PC-9 (cell line): ENCODE results near the gene VIM. TPM values are rescaled to one million over a fixed set of nuclear protein-coding genes. Genes with fewer than 3 reads are reported as not detected.
A peak's percentile ranks its signal among the peaks of the same experiment; 100 is the strongest.

ENCODE experiments used
- Bru-seq: library from RNA; stranded (reverse); fragments of 400-500 nt; gene quantifications from one replicate; lab custom pipeline; 2021; lab: Mats Ljungman, UMichigan
- BruChase-seq, 2 experiments: library from RNA; stranded (reverse); fragments of 400-500 nt; gene quantifications; one replicate each; lab custom pipeline; 2021; lab: Mats Ljungman, UMichigan
- BruUV-seq: library from RNA; stranded (reverse); fragments of 400-500 nt; replicated peaks from 2 replicates; lab custom pipeline; 2021; lab: Mats Ljungman, UMichigan
- CTCF ChIA-PET: fragments of 300-600 bp; sonication (Branson Sonifier 250); formaldehyde crosslinking; loops from one replicate; lab custom pipeline; 2022; ENCODE audit warnings: antibody characterized with exemption; lab: Charles Lee
- POLR2A ChIA-PET: fragments of 300-600 bp; sonication (Branson Sonifier 250); formaldehyde crosslinking; loops from one replicate; lab custom pipeline; 2022; ENCODE audit warnings: antibody characterized with exemption; ENCODE audit not compliant: unreplicated experiment; lab: Charles Lee
- DNase-seq, 2 experiments: peaks; one replicate each; pipeline versions ENCODE4 v3.0.0 to v3.0.0-alpha.2; 2015 to 2022; ENCODE audit warnings: mixed read lengths in 1 of 2
- H2AFZ ChIP-seq: fragments of 200-600 bp; sonication (generic); 2 replicates; pipeline ENCODE4 v1.8.1; 2017; ENCODE audit warnings: antibody characterized with exemption
- H3F3A ChIP-seq: fragments of 200-600 bp; sonication (generic); 2 replicates; pipeline ENCODE4 v1.8.1; 2017; ENCODE audit warnings: antibody characterized with exemption, mild to moderate bottlenecking, low read depth; ENCODE audit not compliant: insufficient read depth
- H3K27ac ChIP-seq: fragments of 200-600 bp; sonication (generic); 2 replicates; pipeline ENCODE4 v1.6.1; 2016; ENCODE audit warnings: mixed run types
- H3K27me3 ChIP-seq: fragments of 200-600 bp; sonication (generic); 2 replicates; pipeline ENCODE4 v1.6.1; 2016; ENCODE audit warnings: low read depth, mixed run types; ENCODE audit not compliant: insufficient read depth
- H3K36me3 ChIP-seq: fragments of 200-600 bp; sonication (generic); 2 replicates; pipeline ENCODE4 v1.6.1; 2016; ENCODE audit warnings: low read depth, mixed run types
- H3K4me1 ChIP-seq: fragments of 200-600 bp; sonication (generic); replicated peaks from 2 replicates; pipeline ENCODE4 v1.6.1; 2016; ENCODE audit warnings: mixed run types; ENCODE audit not compliant: insufficient read depth
- H3K4me2 ChIP-seq: fragments of 200-600 bp; sonication (generic); 2 replicates; pipeline ENCODE4 v1.6.1; 2017; ENCODE audit warnings: mixed run types
- H3K4me3 ChIP-seq: fragments of 200-600 bp; sonication (generic); 2 replicates; pipeline ENCODE4 v1.6.1; 2016; ENCODE audit warnings: mixed run types
- H3K79me2 ChIP-seq: fragments of 200-600 bp; sonication (generic); 2 replicates; pipeline ENCODE4 v1.6.1; 2017; ENCODE audit warnings: low read depth, mixed run types
- H3K9me2 ChIP-seq: fragments of 200-600 bp; sonication (generic); 2 replicates; pipeline ENCODE4 v1.8.1; 2017; ENCODE audit warnings: mild to moderate bottlenecking; ENCODE audit not compliant: insufficient read depth
- H3K9me3 ChIP-seq: fragments of 200-600 bp; sonication (generic); 2 replicates; pipeline ENCODE4 v1.8.1; 2016; ENCODE audit warnings: low read depth; ENCODE audit not compliant: insufficient read depth
- H4K20me1 ChIP-seq: fragments of 200-600 bp; sonication (generic); 2 replicates; pipeline ENCODE4 v1.8.1; 2017; ENCODE audit not compliant: insufficient read depth
- CTCF ChIP-seq: fragments of 200-600 bp; sonication (generic); conservative IDR thresholded peaks from 2 replicates; pipeline ENCODE4 v1.6.1; 2017; ENCODE audit warnings: mixed run types, antibody characterized with exemption, mild to moderate bottlenecking, moderate library complexity
- EZH2 ChIP-seq: fragments of 200-600 bp; sonication (generic); IDR thresholded peaks from 2 replicates; pipeline ENCODE4 v1.8.0; 2017; ENCODE audit warnings: antibody characterized with exemption, low read depth
- intact Hi-C: fragments of 100-400 bp; cut with micrococcal nuclease; formaldehyde crosslinking; loops from one replicate; pipeline ENCODE4 v1.10.0; 2022; ENCODE audit not compliant: unreplicated experiment
- long read RNA-seq: library from polyadenylated mRNA; stranded (forward); transcript quantifications from one replicate; pipeline ENCODE4 v2.0.0, GENCODE V29; 2022
- total RNA-seq: library from RNA; stranded (reverse); gene quantifications from 2 replicates; pipeline ENCODE4 v1.2.3, GENCODE V29; 2021

Gene VIM
- 14.8 TPM in 2 replicates for total RNA-seq
- percentile 45 among the genes with signal in this experiment for Bru-seq, nascent RNA
- percentile 35 among the genes with signal in this experiment for BruChase-seq, experiment 1, labeled RNA remaining after a 2-hour chase
- BruChase-seq, experiment 2, labeled RNA remaining after a 6-hour chase: percentile 76 among the genes with signal in this experiment
- long read RNA-seq, transcript VIM-201 (9 exons, 1,868 nt): major isoform, 7 of 20 reads
- long read RNA-seq, partial matches to known transcripts: 13 of 20 reads
- long read RNA-seq, other reads (novel, unspliced or antisense): 0 of 20 reads

DNA sequence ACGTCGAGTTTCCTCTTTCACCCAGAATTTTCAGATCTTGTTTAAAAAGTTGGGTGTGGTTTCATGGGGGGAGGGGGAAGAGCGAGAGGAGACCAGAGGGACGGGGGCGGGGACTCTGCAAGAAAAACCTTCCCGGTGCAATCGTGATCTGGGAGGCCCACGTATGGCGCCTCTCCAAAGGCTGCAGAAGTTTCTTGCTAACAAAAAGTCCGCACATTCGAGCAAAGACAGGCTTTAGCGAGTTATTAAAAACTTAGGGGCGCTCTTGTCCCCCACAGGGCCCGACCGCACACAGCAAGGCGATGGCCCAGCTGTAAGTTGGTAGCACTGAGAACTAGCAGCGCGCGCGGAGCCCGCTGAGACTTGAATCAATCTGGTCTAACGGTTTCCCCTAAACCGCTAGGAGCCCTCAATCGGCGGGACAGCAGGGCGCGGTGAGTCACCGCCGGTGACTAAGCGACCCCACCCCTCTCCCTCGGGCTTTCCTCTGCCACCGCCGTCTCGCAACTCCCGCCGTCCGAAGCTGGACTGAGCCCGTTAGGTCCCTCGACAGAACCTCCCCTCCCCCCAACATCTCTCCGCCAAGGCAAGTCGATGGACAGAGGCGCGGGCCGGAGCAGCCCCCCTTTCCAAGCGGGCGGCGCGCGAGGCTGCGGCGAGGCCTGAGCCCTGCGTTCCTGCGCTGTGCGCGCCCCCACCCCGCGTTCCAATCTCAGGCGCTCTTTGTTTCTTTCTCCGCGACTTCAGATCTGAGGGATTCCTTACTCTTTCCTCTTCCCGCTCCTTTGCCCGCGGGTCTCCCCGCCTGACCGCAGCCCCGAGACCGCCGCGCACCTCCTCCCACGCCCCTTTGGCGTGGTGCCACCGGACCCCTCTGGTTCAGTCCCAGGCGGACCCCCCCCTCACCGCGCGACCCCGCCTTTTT lies at the start of gene VIM:
Gene VIM (plus strand): TSS at position 151 of the 925 bp plus-strand sequence. CDS start 1,182 bp downstream, outside the sequence.
- no peaks in the 10 kb centered on the region for H3K79me2 ChIP-seq

DNA sequence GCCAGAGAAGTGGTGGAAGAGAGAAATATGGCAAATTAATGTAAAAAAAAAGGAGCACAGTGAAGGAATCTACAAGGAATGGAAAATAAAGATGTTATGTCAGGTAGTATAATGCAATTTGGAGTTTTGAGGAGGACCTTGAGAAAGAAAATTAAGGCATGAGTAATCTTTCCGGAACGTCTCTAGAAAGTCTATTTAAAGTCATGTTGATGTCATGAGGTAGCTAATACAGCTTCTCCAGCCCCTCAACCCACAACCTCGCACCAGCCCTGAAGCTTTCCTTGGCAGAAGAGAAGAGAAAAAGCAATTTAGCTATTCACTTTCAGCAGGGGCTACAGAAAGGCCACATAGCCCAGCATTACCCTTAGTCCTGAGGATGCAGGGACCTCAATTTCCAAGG lies 49.0 kb upstream of the VIM start:
- Histone ChIP-seq H3K9me3 (no peaks in the 10 kb centered on the region), H4K20me1 (no peaks in the 10 kb centered on the region), H3K4me3 (no peak overlapping the region), H2AFZ (no peak overlapping the region), H3K4me1 (peaks cover 9% of the 10 kb centered on the region), H3F3A (no peaks in the 10 kb centered on the region), H3K79me2 (no peaks in the 10 kb centered on the region), H3K36me3 (no peaks in the 10 kb centered on the region), H3K27me3 (no peaks in the 10 kb centered on the region), H3K9me2 (no peaks in the 10 kb centered on the region), H3K4me2 (no peak overlapping the region), H3K27ac (no peak overlapping the region)
- TF ChIP-seq CTCF: no peak
- TF ChIP-seq EZH2: no peak
- CTCF ChIA-PET: interaction anchor here (0.6 kb wide), 1 partner anchor 64 kb away, joined by 6 read pairs; no protein-coding TSS in a partner anchor
- POLR2A ChIA-PET: no interaction called here
- no TSS peak for BruUV-seq
- intact Hi-C loops: no loop called here
- DNase-seq: no peak

More for the DNA sequence above, at the start of gene VIM:
- H3F3A ChIP-seq: peaks cover 14% of the 10 kb centered on the region
- ChIA-PET CTCF (no interaction called here), POLR2A (interaction anchor here (0.5 to 0.6 kb wide), 2 partner anchors 220 to 364 kb away, joined by 4 to 5 read pairs; no protein-coding TSS in a partner anchor)
- no peaks in the 10 kb centered on the region for H3K9me2 ChIP-seq
- no peaks in the 10 kb centered on the region for H3K36me3 ChIP-seq
- no peak within 1 kb of the TSS for H3K27ac ChIP-seq
- H3K27me3 ChIP-seq: peaks cover 13% of the 10 kb centered on the region; the same call in 1 of the 2 replicates
- TF ChIP-seq EZH2 (no peak), CTCF (no peak)
- H3K4me1 ChIP-seq: peaks cover 9% of the 10 kb centered on the region
- H2AFZ ChIP-seq: no peak within 1 kb of the TSS
- intact Hi-C loops: no loop called here
- no TSS peak for BruUV-seq
- H3K4me3 ChIP-seq: peak within 1 kb of the TSS; percentile 39; the same call in 1 of the 2 replicates
- no peaks in the 10 kb centered on the region for H4K20me1 ChIP-seq
- peak within 1 kb of the TSS; percentile 86 for H3K4me2 ChIP-seq
- H3K9me3 ChIP-seq: no peaks in the 10 kb centered on the region
- peak; percentile 60 to 72 for DNase-seq

GRCh38 chr10:17181110-17181509 lies 46.9 kb upstream of the VIM start:
- H3K79me2 ChIP-seq: no peaks in the 10 kb centered on the region
- H3K4me1 ChIP-seq: peaks cover 9% of the 10 kb centered on the region
- no peak overlapping the region for H2AFZ ChIP-seq
- H3K27ac ChIP-seq: no peak overlapping the region
- POLR2A ChIA-PET: no interaction called here
- H3K36me3 ChIP-seq: no peaks in the 10 kb centered on the region
- H3K27me3 ChIP-seq: no peaks in the 10 kb centered on the region
- no peak overlapping the region for H3K4me3 ChIP-seq
- H3K4me2 ChIP-seq: no peak overlapping the region
- H3K9me3 ChIP-seq: no peaks in the 10 kb centered on the region
- intact Hi-C loops: no loop called here
- no peaks in the 10 kb centered on the region for H3K9me2 ChIP-seq
- H3F3A ChIP-seq: no peaks in the 10 kb centered on the region
- DNase-seq: no peak
- CTCF ChIA-PET: no interaction called here
- no peaks in the 10 kb centered on the region for H4K20me1 ChIP-seq
- no TSS peak for BruUV-seq
- TF ChIP-seq EZH2: no peak
- TF ChIP-seq CTCF: no peak
